Sigmoid colon (tissue), 4 donors: ENCODE data around the gene TMEM109.

ENCODE experiments used
- CTCF ChIP-seq, 4 experiments: fragments of 450-650 bp in 3 of 4; fragments of 200-600 bp in 1 of 4; IDR thresholded peaks; one replicate each; pipeline ENCODE4 v1.5.1; 2016 to 2019; ENCODE audit warnings: antibody characterized with exemption in 4 of 4, mild to moderate bottlenecking in 3 of 4, moderate library complexity in 2 of 4
- EP300 ChIP-seq, 4 donors: sonication (generic); formaldehyde crosslinking; IDR thresholded peaks; one replicate each; pipeline ENCODE4 v1.6.1; 2017; ENCODE audit warnings: antibody characterized with exemption in 4 of 4
- POLR2A ChIP-seq, 2 donors: fragments of 450-650 bp; IDR thresholded peaks; one replicate each; pipeline ENCODE4 v1.6.1; 2016; ENCODE audit warnings: antibody characterized with exemption in 2 of 2, mild to moderate bottlenecking in 2 of 2, moderate library complexity in 2 of 2

- TF ChIP-seq CTCF (IDR thresholded peaks at IDR 0.05) (no peak), POLR2A (IDR thresholded peaks at IDR 0.05) (no peak), EP300 (IDR thresholded peaks at IDR 0.05) (no peak)
Measured at GRCh38 chr11:60910711-60911380, 3.1 kb upstream of the TMEM109 start.
